HepG2 (cell line): ENCODE results near the gene DQX1. TPM values are rescaled to one million over a fixed set of nuclear protein-coding genes. Genes with fewer than 3 reads are reported as not detected.
A peak's percentile ranks its signal among the peaks of the same experiment; 100 is the strongest.

Experiments used
- ATAD3A ChIP-seq: sonication (generic); formaldehyde crosslinking; IDR thresholded peaks from 2 replicates; pipeline ENCODE4 v1.4.0; 2020; ENCODE audit warnings: missing genetic modification reagents
- CREM ChIP-seq, 2 experiments: sonication (generic) in 1 of 2; formaldehyde crosslinking in 1 of 2; IDR thresholded peaks; 2 replicates each; pipeline versions ENCODE4 v1.4.0 to v1.6.1; 2016 to 2020; ENCODE audit warnings: antibody characterized with exemption in 1 of 2, mild to moderate bottlenecking in 1 of 2, missing genetic modification reagents in 1 of 2
- ELF4 ChIP-seq: sonication (generic); formaldehyde crosslinking; IDR thresholded peaks from 2 replicates; pipeline ENCODE4 v1.5.0; 2020; ENCODE audit warnings: missing genetic modification reagents, mild to moderate bottlenecking, moderate library complexity, borderline replicate concordance
- HCFC1 ChIP-seq: fragments of 150-350 bp; IDR thresholded peaks from 2 replicates; pipeline ENCODE4 v1.6.1; 2014; ENCODE audit warnings: low read depth, low read length
- KLF16 ChIP-seq, 2 experiments: sonication (generic) in 1 of 2; formaldehyde crosslinking in 1 of 2; IDR thresholded peaks; 2 replicates each; pipeline versions ENCODE4 v1.6.1 to v1.8.0; 2016 to 2023; ENCODE audit warnings: missing genetic modification reagents in 2 of 2, missing compliant biosample characterization in 1 of 2
- NCOR1 ChIP-seq: fragments of 200-600 bp; sonication (generic); IDR thresholded peaks from 2 replicates; pipeline ENCODE4 v1.7.0; 2017; ENCODE audit warnings: antibody characterized with exemption, low read length, borderline replicate concordance
- NR2F6 ChIP-seq, 2 experiments: IDR thresholded peaks; 2 replicates each; pipeline ENCODE4 v1.6.1; 2016; ENCODE audit warnings: antibody characterized with exemption in 1 of 2, mild to moderate bottlenecking in 1 of 2
- NRL ChIP-seq: sonication (generic); formaldehyde crosslinking; IDR thresholded peaks from 2 replicates; pipeline ENCODE4 v1.5.0; 2020; ENCODE audit warnings: missing genetic modification reagents, mild to moderate bottlenecking, moderate library complexity, borderline replicate concordance
- RBFOX2 ChIP-seq: fragments of 200-400 bp; formaldehyde crosslinking; IDR thresholded peaks from 2 replicates; pipeline ENCODE4 v1.6.1; 2017; ENCODE audit warnings: low read depth, mild to moderate bottlenecking, low read length
- SMARCC2 ChIP-seq: fragments of 450-650 bp; IDR thresholded peaks from 2 replicates; pipeline ENCODE4 v1.6.1; 2017; ENCODE audit warnings: antibody characterized with exemption, mild to moderate bottlenecking
- STAG1 ChIP-seq: sonication (generic); formaldehyde crosslinking; IDR thresholded peaks from 2 replicates; pipeline ENCODE4 v1.4.0; 2020; ENCODE audit warnings: missing genetic modification reagents
- TBX2 ChIP-seq: sonication (generic); formaldehyde crosslinking; IDR thresholded peaks from 2 replicates; pipeline ENCODE4 v1.5.0; 2020; ENCODE audit warnings: missing genetic modification reagents, mild to moderate bottlenecking, borderline replicate concordance
- ZKSCAN8 ChIP-seq: IDR thresholded peaks from 2 replicates; pipeline ENCODE4 v1.6.1; 2016; ENCODE audit warnings: borderline replicate concordance, missing genetic modification reagents, missing compliant biosample characterization
- ZMAT3 ChIP-seq: sonication (generic); formaldehyde crosslinking; conservative IDR thresholded peaks from 2 replicates; pipeline ENCODE4 v1.7.0; 2021; ENCODE audit warnings: missing genetic modification reagents
- ZNF546 ChIP-seq: sonication (generic); formaldehyde crosslinking; conservative IDR thresholded peaks from 2 replicates; pipeline ENCODE4 v1.8.1; 2023; ENCODE audit warnings: mild to moderate bottlenecking, missing genetic modification reagents
- ZNF614 ChIP-seq: IDR thresholded peaks from 2 replicates; pipeline ENCODE4 v1.6.1; 2018; ENCODE audit warnings: missing biosample characterization, missing genetic modification reagents, inconsistent platforms, borderline replicate concordance
- ZNF678 ChIP-seq: sonication (generic); formaldehyde crosslinking; IDR thresholded peaks from 2 replicates; pipeline ENCODE4 v1.4.0; 2020; ENCODE audit warnings: mild to moderate bottlenecking, missing genetic modification reagents
- ZSCAN30 ChIP-seq: sonication (generic); formaldehyde crosslinking; IDR thresholded peaks from 2 replicates; pipeline ENCODE4 v1.5.0; 2020; ENCODE audit warnings: mild to moderate bottlenecking, missing genetic modification reagents
- polyA plus RNA-seq, 8 experiments: library from polyadenylated mRNA; depleted of rRNA in 3 of 8; stranded (reverse) in 7 of 8; unstranded in 1 of 8; fragments of >200 nt; fragmentation: Illumina TruSeq in 4 of 8; extraction: Trizol in 4 of 8; gene quantifications; 2 replicates each; pipeline versions ENCODE4 v1.2.1 to v1.2.3, GENCODE V29; 2011 to 2016; ENCODE audit warnings: low read depth in 4 of 8, missing spikeins in 1 of 8, mixed read lengths in 1 of 8; ENCODE audit not compliant: insufficient read depth in 1 of 8
- total RNA-seq, 5 experiments: library from RNA; depleted of rRNA; stranded (reverse); fragments of >200 nt; fragmentation: Illumina TruSeq; extraction: Trizol; gene quantifications; 2 replicates each; pipeline ENCODE4 v1.2.3, GENCODE V29; 2016; ENCODE audit warnings: low read depth in 1 of 5
- TF ChIP-seq, protein P1 (sequence below): sonication (generic); formaldehyde crosslinking; IDR thresholded peaks from 2 replicates; pipeline ENCODE4 v1.5.0; 2020; ENCODE audit warnings: mild to moderate bottlenecking, missing genetic modification reagents
- TF ChIP-seq, protein P2 (sequence below): IDR thresholded peaks from 2 replicates; pipeline ENCODE4 v1.6.1; 2016; ENCODE audit warnings: missing genetic modification reagents, missing compliant biosample characterization
- TF ChIP-seq, protein P3 (sequence below): sonication (generic); formaldehyde crosslinking; IDR thresholded peaks from 2 replicates; pipeline ENCODE4 v1.4.0; 2020; ENCODE audit warnings: missing genetic modification reagents, borderline replicate concordance

DQX1 gene
- total and polyA plus RNA-seq, 2 of the 13 experiments (the other 11 are each of a cell fraction or from before 2014, with no cell fraction given): 27.6 to 89.8 TPM

DNA sequence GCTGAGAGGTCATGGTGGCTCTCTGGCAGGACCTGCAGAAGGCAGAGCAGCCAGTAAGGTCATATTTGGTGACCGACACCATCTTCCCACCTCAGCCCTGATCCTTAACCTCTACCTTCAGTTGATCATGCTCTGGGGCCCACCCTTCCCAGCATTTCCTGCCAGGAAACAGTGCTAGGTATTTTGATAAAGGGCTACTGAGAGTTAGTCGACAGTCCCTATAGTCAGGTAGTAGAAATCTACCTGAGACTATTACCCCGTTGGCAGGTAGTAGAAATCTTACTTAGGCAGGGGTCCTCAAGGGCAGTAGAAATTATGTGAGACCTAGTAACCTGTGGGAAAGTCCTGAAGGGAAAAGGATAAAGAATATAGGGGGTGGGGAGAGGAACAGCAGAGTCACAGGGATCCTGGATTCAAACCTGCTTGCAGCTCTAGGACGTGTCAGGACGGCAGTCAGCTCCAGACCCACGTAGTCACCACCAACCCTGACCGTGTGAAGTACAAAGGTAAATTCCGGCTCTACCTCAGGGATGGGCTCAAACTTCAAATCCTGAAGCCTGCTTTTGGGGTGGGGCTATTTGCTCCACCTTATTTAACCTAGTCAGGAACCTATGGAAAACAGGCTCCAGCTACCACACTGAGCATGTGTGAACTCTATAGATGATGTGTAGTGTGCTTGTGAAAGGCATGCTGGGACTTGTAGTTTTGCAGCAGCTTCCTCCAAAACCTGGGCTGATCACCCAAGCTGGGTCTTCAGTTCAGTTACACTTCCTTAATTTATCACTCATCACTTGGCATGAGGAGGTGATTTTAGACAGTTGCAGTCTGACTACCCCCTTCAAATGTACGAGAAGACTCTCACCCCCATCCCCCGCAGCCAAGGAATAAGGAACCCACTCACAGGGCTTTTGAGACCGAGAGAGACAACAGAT lies at the start of gene DQX1 (continued):
- TF ChIP-seq, protein P1, sequence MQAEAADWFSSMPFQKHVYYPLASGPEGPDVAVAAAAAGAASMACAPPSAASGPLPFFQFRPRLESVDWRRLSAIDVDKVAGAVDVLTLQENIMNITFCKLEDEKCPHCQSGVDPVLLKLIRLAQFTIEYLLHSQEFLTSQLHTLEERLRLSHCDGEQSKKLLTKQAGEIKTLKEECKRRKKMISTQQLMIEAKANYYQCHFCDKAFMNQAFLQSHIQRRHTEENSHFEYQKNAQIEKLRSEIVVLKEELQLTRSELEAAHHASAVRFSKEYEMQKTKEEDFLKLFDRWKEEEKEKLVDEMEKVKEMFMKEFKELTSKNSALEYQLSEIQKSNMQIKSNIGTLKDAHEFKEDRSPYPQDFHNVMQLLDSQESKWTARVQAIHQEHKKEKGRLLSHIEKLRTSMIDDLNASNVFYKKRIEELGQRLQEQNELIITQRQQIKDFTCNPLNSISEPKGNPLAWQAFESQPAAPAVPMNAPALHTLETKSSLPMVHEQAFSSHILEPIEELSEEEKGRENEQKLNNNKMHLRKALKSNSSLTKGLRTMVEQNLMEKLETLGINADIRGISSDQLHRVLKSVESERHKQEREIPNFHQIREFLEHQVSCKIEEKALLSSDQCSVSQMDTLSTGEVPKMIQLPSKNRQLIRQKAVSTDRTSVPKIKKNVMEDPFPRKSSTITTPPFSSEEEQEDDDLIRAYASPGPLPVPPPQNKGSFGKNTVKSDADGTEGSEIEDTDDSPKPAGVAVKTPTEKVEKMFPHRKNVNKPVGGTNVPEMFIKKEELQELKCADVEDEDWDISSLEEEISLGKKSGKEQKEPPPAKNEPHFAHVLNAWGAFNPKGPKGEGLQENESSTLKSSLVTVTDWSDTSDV (CRISPR knock-in tag): peak; percentile 0; the same call in 1 of the 2 replicates
- TF ChIP-seq NCOR1 (peak; percentile 64; the same call in 1 of the 2 replicates), ATAD3A (CRISPR knock-in tag) (no peak), ELF4 (CRISPR knock-in tag) (peak; percentile 90), STAG1 (CRISPR knock-in tag) (peak; percentile 21; the same call in 1 of the 2 replicates), HCFC1 (peak; percentile 92), ZKSCAN8 (CRISPR knock-in tag) (peak; percentile 23; the same call in 1 of the 2 replicates), ZNF614 (peak; percentile 83; the same call in 1 of the 2 replicates), RBFOX2 (peak; percentile 69), ZSCAN30 (CRISPR knock-in tag) (no peak), NRL (CRISPR knock-in tag) (0 out of 2 replicates have a peak, but pooled peaks have one; percentile 40), CREM (IDR thresholded peaks at IDR 0.05) (peak; percentile 95), CREM (CRISPR knock-in tag; IDR thresholded peaks at IDR 0.05) (no peak), ZMAT3 (peak; percentile 76; the same call in 1 of the 2 replicates), TBX2 (CRISPR knock-in tag) (peak; percentile 91), ZNF678 (no peak), KLF16 (CRISPR knock-in tag; IDR thresholded peaks at IDR 0.05) (peak in 1 of 2 experiments; percentile 69; a peak in 1 of 4 replicates), NR2F6 (IDR thresholded peaks at IDR 0.05) (no peak), NR2F6 (CRISPR knock-in tag; IDR thresholded peaks at IDR 0.05) (peak; percentile 64; the same call in 1 of the 2 replicates), ZNF546 (CRISPR knock-in tag) (peak; percentile 93; the same call in 1 of the 2 replicates), SMARCC2 (no peak)
- TF ChIP-seq, protein P2, sequence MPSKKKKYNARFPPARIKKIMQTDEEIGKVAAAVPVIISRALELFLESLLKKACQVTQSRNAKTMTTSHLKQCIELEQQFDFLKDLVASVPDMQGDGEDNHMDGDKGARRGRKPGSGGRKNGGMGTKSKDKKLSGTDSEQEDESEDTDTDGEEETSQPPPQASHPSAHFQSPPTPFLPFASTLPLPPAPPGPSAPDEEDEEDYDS: peak; percentile 98
- TF ChIP-seq, protein P3, sequence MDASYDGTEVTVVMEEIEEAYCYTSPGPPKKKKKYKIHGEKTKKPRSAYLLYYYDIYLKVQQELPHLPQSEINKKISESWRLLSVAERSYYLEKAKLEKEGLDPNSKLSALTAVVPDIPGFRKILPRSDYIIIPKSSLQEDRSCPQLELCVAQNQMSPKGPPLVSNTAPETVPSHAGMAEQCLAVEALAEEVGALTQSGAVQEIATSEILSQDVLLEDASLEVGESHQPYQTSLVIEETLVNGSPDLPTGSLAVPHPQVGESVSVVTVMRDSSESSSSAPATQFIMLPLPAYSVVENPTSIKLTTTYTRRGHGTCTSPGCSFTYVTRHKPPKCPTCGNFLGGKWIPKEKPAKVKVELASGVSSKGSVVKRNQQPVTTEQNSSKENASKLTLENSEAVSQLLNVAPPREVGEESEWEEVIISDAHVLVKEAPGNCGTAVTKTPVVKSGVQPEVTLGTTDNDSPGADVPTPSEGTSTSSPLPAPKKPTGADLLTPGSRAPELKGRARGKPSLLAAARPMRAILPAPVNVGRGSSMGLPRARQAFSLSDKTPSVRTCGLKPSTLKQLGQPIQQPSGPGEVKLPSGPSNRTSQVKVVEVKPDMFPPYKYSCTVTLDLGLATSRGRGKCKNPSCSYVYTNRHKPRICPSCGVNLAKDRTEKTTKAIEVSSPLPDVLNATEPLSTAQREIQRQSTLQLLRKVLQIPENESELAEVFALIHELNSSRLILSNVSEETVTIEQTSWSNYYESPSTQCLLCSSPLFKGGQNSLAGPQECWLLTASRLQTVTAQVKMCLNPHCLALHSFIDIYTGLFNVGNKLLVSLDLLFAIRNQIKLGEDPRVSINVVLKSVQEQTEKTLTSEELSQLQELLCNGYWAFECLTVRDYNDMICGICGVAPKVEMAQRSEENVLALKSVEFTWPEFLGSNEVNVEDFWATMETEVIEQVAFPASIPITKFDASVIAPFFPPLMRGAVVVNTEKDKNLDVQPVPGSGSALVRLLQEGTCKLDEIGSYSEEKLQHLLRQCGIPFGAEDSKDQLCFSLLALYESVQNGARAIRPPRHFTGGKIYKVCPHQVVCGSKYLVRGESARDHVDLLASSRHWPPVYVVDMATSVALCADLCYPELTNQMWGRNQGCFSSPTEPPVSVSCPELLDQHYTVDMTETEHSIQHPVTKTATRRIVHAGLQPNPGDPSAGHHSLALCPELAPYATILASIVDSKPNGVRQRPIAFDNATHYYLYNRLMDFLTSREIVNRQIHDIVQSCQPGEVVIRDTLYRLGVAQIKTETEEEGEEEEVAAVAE (CRISPR knock-in tag): peak; percentile 69; the same call in 1 of the 2 replicates
